GM19043 (cell line): ENCODE results near the gene ENPP6.
"Not testable (repeated sequence)": the region's sequence is repeated elsewhere in the genome, so short reads cannot be mapped to it uniquely, and the experiment has no call there.

Experiments
- ATAC-seq: cut with Tn5 transposase; IDR thresholded peaks from one replicate; pipeline ENCODE4 v1.9.1; 2021; ENCODE audit warnings: low read depth; ENCODE audit not compliant: unreplicated experiment

ENPP6 gene

DNA sequence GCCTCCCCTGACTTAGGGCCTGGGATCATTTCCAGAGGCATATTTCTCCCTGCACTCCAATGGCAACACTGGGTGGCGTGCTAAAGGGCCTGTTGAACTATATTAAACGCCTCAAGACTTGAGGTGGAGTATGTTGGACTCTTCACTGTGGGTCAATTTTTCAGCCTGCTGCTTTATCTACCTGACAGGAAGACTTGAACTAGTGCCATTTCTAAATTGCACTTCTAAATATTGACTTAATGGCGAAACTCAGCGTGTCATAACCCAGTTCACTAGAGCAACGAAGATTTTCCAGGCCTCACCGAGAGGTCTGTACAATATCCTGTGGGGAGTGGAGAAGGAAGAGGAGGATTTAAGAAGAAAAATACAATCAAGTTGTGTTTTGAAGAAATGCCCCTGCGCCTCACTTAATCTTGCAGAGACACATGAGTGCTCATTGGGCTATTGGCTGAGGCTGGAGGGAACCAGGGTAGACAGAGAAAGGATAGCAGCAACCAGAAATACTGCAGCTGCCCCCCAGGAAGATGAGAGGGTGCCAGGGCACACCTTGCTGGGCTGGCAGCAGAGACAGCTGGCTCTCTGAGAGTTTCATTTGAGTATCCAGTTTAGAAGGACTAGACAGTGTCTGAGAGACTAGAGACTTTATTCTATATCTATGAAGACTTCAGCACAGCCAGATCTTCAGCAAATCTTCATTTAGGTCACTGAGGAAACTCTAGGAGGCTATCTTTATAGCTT, 67.4 kb downstream of the ENPP6 start:
- ATAC-seq, result no peak

DNA sequence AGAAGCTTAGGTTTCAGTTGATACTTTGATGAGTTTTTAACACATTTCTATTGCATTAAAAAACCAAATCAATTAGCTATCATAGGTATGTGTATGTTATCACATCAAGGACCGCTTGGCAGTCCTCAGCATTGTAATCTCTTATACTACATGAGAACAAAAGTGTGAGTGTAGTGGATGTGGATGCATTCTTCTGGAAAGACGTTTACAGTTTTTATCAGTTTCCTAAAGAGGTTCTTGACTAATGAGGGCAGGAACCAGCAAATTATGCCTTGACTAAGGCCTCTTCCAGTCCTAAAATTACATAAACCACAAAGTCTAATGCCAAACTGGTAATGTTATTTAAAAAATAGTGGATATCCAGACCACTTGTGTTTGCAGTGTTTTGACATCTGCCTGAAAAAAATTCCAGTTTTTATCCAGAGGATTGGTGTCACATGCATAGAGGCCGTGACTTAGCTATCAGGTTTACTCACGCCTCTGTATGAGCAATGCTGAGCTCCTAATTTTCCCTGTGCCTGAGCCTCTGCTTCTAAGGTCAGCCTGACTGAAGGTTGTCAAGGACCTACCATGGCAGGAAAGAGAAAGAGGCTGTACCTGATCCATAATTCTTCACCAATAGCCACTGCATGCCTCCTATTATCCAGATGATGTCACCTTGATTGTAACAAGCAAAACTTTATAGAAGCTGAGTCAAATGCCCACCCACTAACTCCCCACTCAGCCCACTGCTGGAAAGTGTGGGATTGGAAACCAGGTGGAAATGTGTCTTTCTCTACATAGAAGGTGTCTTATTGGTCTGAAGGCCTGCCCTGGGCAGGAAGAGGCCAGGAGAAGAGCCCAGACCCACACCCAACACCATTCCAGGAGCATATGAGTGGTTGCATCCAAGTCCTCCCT, 68.7 kb downstream of the ENPP6 start:
- ATAC-seq, result no peak

DNA sequence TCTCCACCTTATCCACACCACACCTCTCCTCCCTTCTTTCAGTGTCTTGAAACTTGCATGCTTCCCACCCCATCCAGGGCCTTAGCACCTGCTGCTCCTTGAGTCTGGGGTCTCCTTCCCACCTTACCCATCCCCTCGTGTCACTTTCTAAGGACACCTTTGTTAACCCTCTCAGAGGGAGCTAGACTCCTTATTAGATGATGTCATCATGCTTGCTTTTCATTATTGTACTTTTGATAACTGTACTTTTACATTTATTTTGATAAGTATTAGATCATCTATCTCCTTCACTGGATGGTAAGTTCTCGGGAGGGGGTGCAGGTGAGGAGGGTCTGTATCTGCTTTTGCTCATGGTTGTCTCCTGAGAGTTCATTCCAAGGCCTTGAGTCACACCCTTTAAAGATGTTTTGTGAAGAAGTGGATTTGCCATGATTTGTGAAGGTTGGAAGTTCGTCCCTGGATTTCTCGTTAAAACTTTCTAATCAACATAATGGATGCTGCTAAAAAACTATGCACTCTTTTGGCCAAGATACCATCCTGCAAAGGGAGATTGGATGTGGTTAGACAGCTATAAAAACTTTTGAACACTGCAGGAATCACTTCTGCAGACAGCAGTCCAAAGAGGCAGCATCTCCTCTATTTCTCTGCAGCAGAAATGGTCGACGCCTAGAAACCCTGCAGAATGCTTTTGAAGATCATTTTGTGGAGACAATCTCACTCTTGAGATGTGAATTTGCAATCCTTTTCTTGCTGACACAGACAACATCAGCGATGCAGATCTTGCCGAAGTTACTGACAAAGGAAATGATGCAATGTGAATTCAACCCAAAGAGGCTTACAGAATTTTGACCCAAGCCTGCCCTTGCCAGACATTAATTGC, 69.6 kb downstream of the ENPP6 start:
- ATAC-seq, result no peak

DNA sequence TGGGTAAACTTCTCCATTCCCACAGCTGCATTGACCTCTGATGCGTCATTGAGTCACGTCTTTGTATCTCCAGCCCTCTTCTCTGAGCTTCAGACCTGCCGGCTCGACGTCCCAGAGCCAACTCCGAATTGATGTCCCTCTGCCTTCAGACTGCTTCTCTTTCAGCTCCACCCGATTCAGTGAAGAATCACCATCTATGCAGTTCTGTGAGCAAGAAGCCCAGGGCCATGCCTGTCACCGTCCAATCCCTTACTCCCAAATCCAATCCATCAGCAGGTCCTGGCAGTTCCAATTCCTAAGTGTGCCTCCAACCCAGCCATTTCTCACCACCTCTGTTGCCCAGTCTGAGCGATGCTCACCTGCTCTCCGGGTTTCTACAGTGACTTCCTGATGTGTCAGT, 70.7 kb downstream of the ENPP6 start:
- no peak for ATAC-seq

DNA sequence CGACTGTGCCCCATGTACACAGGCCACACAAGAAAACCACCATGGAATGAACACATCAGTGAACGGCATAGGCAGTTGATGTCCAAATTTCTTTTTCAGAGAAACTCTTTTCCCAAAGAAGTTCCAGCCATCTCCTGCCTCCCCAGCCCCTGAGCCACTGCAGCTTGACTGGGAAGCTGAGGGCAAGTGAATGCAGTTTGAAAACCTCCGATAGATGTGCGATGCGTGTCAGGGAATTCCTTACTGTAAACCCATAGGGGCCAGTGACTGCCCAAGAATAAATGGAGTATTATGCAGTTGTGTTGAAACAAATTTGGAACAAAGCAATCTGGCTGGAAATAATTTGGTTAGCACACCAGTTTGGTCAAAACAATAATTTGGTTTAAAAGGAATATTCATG, 72.1 kb downstream of the ENPP6 start:
- ATAC-seq, result no peak

DNA sequence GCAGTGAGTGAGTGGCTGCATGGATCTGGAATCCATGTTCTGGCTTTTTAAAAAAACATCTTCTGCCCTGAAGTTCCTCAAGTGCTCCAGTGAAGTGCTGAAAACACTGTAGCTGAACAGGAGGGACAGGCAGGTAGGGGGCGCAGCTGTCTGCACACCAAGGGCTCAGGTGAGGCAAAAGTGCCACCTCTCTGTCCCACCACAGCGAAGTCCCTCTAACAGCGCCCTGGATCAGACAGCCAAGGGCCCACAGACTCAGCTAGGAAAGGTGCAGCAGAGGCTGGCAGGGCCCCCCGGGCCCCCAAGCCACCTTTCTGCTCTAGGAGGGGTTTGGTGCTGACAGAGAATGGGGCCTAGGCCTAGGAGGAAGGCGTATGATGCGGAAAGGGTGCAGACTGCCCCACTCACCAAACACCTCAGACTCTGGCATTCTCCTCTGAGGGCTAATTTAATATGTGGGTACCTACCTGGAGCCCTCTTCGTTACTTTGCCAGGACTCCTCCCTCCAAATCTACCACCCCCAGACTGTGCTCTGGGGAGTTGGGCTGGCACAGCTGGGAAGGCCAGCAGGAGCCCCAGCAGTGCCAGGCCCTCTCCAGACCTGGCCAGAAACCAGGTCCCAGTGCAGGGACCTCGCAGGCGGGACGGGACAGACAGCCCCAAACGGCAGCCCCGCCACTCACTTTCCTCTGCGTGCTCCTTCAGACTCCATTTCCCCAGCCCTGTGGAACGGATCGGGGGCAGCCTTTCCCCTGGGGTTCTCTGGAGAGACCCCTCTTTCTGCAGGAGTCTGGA, 73.7 kb downstream of the ENPP6 start:
- ATAC-seq, result no peak

DNA sequence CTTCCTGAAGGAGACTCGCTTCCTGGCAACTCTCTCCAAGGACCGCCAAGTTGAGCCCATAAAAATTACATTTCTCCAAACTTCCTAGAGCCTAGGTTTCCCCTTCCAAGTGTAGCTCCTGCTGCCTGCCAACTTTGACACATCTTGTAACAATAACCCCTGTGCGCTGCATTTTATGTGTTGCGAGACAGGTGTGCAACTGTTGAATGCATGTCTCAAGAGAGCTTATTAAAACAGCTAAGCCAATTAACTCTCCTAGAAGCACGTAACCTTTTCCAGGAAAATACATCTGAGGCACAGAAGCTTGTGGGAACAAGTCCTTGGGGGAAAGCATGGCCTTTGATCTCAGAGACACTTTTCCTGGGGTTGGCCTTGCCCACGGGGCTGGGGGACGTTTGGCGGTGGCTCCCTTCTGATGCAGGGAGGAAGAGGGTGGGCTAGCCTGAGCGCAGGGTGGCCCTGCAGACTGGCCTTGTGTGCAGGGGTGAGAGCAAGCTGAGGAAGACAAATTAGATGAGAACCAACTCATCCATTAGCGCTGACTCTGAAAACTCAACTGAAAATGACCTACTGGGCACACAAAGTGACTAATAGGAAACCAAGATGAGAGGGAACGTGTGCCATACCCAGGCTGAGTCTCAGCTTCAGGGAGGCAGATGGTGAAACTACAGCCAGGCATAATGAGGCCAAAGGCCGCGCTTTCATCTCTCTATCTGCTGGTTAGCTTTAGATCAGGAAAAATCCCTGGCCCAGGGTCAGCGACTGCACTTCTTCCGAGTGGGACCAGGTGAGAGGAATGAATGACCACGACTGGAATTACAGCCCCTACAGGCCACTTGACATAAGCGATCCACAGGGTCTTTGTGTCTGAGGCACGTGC, 75.3 kb downstream of the ENPP6 start:
- ATAC-seq, result no peak

DNA sequence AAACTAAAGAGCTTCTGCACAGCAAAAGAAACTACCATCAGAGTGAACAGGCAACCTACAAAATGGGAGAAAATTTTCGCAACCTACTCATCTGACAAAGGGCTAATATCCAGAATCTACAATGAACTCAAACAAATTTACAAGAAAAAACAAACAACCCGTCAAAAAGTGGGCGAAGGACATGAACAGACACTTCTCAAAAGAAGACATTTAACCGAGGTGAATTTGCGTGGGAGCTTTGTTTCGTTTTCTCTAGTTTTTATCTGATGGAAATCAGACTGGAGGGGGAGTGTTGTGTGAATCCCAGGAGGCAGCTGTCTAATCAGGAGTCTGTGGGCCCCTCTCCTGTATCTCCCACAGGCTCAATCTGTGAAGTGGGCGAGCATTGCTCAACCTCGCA, 76.8 kb downstream of the ENPP6 start:
- ATAC-seq, result not testable (repeated sequence)

DNA sequence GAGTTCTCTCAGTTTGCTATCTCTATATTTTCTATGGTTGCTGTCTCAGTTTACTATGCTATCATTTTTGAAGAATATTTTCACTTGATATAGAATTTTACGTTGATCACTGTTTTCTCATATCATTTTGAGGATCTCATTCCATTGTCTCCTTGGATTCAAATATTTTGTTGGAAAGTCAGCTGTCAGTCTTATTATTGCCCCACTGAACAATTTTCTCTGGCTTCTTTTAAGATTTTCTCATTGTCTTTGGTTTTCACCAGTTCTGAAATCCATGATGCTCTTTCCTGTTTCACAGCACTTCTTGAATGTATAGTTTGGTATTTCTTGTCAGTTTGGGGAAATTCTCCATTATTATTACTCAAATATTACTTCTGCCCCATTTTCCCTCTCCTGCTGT, 81.1 kb downstream of the ENPP6 start:
- no peak for ATAC-seq

DNA sequence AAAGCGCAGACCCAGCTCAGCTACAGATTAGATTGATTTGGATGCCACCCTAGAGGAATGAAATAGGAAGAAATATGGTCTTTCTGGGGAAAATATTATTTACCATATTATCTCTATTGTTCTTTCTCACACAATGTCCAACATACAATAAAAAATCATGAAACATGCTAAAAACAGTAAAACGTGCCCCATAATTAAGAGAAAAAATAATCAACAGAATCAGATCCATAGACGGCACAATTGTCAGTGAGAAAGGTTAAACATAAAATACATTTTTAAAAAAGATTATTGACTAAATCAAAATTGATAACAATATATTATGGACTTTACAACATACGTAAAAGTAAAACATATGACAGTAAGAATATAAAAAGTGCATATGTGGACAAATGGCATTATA, 90.9 kb downstream of the ENPP6 start:
- no peak for ATAC-seq

DNA sequence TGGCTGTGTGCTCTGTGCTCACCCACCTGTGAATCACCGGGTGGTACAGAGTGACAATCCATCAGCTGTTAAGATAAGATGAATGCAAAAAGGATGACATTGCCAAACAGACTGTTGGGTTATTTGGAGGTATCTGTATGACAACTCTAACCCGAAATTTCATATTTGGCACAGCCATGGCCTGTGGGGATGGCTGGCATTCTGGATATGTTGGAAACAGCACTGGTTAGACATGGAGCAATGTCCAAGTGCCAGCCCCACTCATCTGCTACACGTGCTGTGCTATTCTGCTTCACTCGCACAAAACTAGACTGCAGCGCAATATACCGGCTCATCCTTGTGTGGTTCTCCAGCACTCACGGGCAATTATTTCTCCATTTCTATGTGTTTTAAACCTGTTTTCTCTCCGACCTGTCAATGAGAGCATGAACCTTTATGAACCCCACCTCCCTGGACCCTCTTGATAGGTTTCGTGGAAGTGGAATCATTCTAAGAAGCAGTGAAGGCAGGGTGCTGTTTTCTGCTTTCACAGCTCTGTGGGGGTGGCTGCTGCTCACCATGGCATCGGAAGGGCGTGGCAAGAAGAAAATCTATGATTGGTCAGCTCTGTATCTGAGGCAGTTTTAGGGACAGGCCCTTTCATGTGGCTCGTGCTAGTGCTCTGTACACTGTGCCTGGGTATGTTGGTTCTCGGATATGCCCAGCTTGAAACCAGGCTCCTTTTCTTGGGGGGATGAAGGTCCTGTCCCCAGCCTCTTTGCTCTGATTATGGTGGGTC, 94.9 kb downstream of the ENPP6 start:
- no peak for ATAC-seq

DNA sequence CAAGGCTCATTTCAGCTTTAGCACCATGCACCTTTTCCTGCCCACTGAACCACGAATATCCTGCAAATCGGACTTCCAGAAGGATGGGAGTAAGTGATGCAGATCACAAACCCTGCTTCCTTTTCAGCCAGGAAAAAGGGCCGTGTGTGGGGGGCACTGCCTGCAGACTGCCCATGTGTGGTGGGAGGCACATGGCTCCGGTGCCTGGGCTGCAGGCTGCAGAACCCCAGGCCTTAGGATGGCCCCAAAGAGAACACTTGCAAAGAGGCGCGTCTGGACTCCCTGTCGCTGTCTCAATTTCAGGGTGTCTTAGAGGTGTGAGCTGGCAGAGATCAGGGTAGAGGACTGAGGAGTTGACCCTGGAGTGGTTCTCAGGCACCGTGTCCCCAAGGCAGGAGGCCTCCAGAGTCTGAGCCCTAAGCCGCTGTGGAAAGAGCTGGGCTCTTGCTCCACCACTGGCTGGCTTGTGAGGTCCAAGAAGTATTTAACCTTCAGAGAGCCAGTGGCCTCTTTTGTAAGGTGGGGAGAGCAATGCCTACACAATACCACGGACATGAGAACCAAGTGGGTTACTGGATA, 97.0 kb downstream of the ENPP6 start:
- no peak for ATAC-seq

DNA sequence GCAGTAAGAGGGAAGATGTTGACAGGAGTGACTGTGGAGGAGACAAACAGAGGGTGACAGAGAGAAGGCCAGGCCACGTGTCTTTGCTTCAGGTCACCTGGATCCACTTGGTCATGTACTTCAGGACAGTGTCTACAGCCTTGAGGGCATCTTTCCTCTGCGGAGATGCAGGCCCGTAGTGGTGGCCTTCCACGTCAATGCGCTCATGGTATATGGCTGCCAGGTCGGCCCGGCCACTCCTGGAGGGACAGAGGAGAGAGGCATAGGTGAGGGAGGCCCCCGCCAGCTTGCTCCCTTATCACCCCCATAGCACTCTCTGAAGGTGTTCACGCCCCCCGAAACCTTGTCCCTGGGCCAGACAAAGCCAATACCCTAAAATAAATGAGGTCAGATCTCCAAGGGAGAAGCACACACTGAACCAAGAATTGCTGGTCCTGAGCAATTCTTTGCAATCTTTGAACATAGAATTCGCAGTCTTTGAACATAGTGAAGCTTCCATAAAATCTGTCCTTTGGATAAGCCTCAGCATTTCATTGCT, 99.9 kb downstream of the ENPP6 start:
- no peak for ATAC-seq

DNA sequence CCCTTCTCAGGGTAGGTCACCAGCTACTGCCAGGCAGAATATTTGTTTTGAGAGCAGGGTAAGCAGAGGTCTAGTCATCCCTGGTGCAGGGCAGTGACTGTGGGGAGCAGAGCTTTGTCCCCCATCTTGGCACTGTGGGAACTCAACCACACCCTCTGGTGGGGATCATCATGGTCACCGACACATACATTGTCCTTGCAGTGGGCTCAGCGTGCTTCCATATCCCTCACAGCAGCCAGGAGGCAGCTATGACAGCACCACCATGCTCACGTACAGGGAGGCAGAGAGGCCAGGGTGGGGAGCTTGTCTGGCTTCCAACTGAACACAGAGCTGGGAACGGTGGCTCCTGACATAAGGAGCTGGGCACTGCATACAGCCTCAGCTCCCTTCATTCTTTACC, 102.3 kb downstream of the ENPP6 start:
- ATAC-seq, result no peak

DNA sequence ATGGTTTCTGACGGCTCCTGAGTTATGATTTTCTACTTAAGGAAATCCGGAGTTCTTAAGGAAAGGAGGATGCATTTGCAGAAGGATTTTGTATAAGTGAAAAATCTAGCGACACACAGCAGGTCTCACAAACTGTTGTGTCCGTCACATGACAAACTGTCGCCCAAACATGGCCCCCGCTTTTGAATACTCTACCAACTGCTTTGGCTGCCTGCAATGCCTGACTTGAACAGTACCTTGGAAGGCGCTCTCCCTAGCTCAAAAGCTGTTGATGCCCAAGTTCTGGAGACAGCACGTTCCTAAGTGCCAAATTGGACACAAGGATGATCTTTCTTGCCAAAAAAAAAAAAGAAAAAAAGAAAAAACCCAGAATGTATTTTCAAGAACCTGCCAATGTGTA, 103.2 kb downstream of the ENPP6 start:
- ATAC-seq, result no peak

DNA sequence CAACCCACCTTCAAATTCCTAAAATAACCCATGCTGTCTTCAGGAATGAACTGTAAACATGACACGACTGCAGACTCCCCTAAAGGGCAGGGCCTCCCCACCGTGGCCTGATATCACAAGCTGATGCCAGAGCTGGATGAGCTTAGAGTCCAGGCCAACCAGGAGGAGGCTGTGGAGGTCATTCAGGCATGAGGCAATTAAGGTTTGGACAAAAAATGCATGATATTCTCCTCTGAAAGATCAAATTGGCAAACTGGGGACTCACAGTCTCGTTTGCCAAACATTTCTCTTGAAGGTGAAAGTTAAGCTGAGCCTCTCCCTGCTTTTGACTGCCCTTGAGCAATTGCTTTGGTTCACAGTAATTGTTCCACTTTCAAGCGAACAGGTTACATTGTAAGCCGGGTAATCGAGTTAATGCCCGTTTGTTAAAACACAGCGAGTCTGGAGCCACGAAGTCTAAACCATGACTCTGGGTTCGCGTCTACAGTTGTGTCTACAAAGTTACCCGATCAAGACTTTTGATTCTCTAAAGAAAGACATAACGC, 105.6 kb downstream of the ENPP6 start:
- no peak for ATAC-seq

DNA sequence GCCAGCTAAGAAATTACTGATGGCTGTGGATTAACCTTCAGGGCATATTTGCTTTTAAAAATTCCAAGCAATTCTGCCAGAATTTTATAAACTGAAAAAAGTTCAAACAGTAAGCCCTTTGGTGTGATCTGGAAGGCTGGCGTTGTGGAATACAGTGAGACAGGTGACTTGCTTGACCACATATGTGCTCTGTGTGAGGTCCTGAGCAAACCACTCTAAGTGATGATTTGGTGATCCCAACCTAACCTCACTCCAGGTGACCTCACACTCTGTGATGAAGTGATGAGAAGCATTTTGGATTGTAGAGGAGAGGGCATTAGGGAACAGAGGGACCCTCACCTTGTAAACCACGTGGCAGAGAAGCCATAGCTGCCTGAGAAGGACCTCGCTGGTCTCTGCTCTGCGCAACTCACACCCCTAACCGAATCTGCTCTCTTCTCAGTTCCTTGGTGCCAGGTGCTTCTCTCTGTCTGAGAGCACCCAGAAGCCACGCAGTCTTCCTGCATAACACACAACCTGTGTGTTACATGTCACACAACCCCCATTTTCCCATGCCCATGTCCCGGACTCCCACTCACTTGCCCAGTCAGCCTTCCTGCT, 106.3 kb downstream of the ENPP6 start:
- no peak for ATAC-seq
